Osteoblast (primary cell): ENCODE results near the gene RBAK. TPM values are rescaled to one million over a fixed set of nuclear protein-coding genes. Genes with fewer than 3 reads are reported as not detected.

ENCODE experiments used
- DNase-seq: peaks from one replicate; pipeline ENCODE4 v3.0.0; 2011; ENCODE audit warnings: low spot score, mixed read lengths; ENCODE audit not compliant: insufficient read length; ENCODE audit errors: missing footprints
- H2AFZ ChIP-seq: 2 replicates; pipeline ENCODE4 v1.6.0; 2011; ENCODE audit warnings: mild to moderate bottlenecking, low read length
- H3K27ac ChIP-seq: 2 replicates; pipeline ENCODE4 v1.5.1; 2011; ENCODE audit warnings: mild to moderate bottlenecking, low read depth, low read length, moderate library complexity
- H3K27me3 ChIP-seq: 2 replicates; pipeline ENCODE4 v1.6.0; 2012; ENCODE audit warnings: mild to moderate bottlenecking, control low read depth, inconsistent platforms, low read length, moderate library complexity; ENCODE audit not compliant: insufficient read depth
- H3K36me3 ChIP-seq: 2 replicates; pipeline ENCODE4 v1.5.1; 2011; ENCODE audit warnings: mild to moderate bottlenecking, low read length, control low read depth, moderate library complexity; ENCODE audit not compliant: insufficient read depth
- H3K4me1 ChIP-seq: 2 replicates; pipeline ENCODE4 v1.5.1; 2011; ENCODE audit warnings: mild to moderate bottlenecking, low read length, control low read depth, moderate library complexity; ENCODE audit not compliant: insufficient read depth
- H3K4me2 ChIP-seq: 2 replicates; pipeline ENCODE4 v1.6.0; 2011; ENCODE audit warnings: mild to moderate bottlenecking, low read length; ENCODE audit not compliant: insufficient read depth
- H3K4me3 ChIP-seq: fragments of 200-600 bp; sonication (generic); 3 replicates; pipeline ENCODE4 v1.5.1; 2012; ENCODE audit warnings: mild to moderate bottlenecking, low read length, inconsistent platforms; ENCODE audit not compliant: insufficient read depth
- H3K79me2 ChIP-seq: 2 replicates; pipeline ENCODE4 v1.6.0; 2012; ENCODE audit warnings: mild to moderate bottlenecking, low read length, control low read depth, inconsistent platforms; ENCODE audit not compliant: insufficient read depth
- H3K9me3 ChIP-seq: 2 replicates; pipeline ENCODE4 v1.5.1; 2011; ENCODE audit warnings: low read depth, low read length, control low read depth
- H4K20me1 ChIP-seq: 2 replicates; pipeline ENCODE4 v1.6.0; 2012; ENCODE audit warnings: mild to moderate bottlenecking, low read length, control low read depth; ENCODE audit not compliant: insufficient read depth
- CTCF ChIP-seq: IDR thresholded peaks from 2 replicates; pipeline ENCODE4 v1.5.1; 2011; ENCODE audit warnings: mild to moderate bottlenecking, low read depth, low read length, moderate library complexity; ENCODE audit errors: extremely low read depth
- small RNA-seq: library from RNA; depleted of rRNA; stranded (forward); fragments of <200 nt; gene quantifications from one replicate; pipeline ENCODE3, GENCODE V24; 2012
- total RNA-seq: library from RNA; depleted of rRNA; stranded (reverse); fragments of >200 nt; gene quantifications from 2 replicates; pipeline ENCODE4 v1.2.3, GENCODE V29; 2012

Gene RBAK
- total RNA-seq, 1 donor, result 10.9 TPM

DNA sequence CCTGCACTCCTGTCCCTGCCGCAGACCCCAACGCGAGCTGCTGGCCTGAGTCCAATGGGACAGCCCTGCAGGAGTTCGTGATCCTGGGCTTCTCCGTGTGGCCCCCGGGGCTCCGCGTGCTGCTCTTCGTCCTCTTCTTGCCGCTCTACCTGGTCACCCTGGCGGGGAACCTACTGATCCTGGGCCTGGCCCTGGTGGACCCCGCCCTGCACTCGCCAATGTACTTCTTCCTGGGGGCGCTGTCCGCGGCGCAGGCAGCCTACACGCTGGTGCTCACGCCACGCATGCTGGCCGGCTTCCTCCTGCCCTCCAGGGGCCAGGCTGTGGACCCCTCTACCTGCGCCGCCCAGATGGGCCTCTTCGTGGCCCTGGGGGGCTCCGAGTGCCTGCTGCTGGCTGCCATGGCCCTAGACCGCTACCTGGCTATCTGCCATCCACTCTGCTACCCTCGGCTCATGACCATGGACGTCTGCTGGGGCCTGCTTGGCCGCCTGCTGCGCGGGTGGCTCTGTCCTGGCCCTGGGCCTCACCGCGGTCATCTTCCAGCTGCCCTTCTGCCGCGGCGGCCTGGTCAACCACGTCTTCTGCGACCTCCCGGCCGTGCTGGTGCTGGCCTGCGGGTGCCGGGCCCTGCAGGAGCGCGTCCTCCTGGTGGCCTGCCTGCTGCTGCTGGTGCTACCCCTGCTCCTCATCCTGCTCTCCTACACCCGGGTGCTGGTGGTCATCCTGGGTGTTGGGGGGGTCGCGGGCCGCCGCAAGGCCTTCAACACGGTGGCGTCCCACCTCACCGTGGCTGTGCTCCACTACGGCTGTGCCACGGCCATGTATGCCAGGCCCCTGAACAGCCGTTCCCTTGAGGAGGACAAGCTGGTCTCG is 71.7 kb downstream of the RBAK start:
- peaks cover 2% of the 10 kb centered on the region for H3K27me3 ChIP-seq
- H2AFZ ChIP-seq, result no peak overlapping the region
- H3K79me2 ChIP-seq, result no peaks in the 10 kb centered on the region
- peak; percentile 73 for DNase-seq
- no peak for TF ChIP-seq CTCF
- no peaks in the 10 kb centered on the region for H3K9me3 ChIP-seq
- H4K20me1 ChIP-seq, result no peaks in the 10 kb centered on the region
- H3K27ac ChIP-seq, result no peak overlapping the region
- no peaks in the 10 kb centered on the region for H3K36me3 ChIP-seq
- H3K4me1 ChIP-seq, result no peaks in the 10 kb centered on the region
- no peak overlapping the region for H3K4me3 ChIP-seq
- H3K4me2 ChIP-seq, result no peak overlapping the region

Small RNA genes within 50 kb of the gene (small RNA-seq; reads per million reads assigned to genes)
- gene AC092032.1, result not detected

Other genes starting within 250 kb of the RBAK start
- gene PAPOLB, start 183.8 kb upstream of the RBAK start, total RNA-seq, result under 0.01 and 0.36 TPM in 2 replicates
- gene RADIL, start 162.1 kb upstream of the RBAK start, total RNA-seq, result 0.29 and 1.1 TPM in 2 replicates
- gene MMD2, start 86.7 kb upstream of the RBAK start, total RNA-seq, result not detected in 2 replicates
- 63.7 and 68.4 TPM in 2 replicates for gene WIPI2, start 144.4 kb downstream of the RBAK start, total RNA-seq
- gene SLC29A4, start 237.1 kb downstream of the RBAK start, total RNA-seq, result 0.88 and 1.1 TPM in 2 replicates